Stimulated activated CD8-positive, alpha-beta memory T cell treated with anti-CD3 and anti-CD28 coated beads, Interleukin-4, amount 100 ng/mL, for 1 hour (primary cell): ENCODE measurements around the gene PLA2R1.
"Not testable (repeated sequence)": the region's sequence is repeated elsewhere in the genome, so short reads cannot be mapped to it uniquely, and the experiment has no call there.

Experiments used
- DNase-seq, 2 donors: peaks; one replicate each; pipeline ENCODE4 v3.0.0-alpha.2; 2020; ENCODE audit warnings: low read depth in 2 of 2, low spot score in 1 of 2

The PLA2R1 gene

DNA sequence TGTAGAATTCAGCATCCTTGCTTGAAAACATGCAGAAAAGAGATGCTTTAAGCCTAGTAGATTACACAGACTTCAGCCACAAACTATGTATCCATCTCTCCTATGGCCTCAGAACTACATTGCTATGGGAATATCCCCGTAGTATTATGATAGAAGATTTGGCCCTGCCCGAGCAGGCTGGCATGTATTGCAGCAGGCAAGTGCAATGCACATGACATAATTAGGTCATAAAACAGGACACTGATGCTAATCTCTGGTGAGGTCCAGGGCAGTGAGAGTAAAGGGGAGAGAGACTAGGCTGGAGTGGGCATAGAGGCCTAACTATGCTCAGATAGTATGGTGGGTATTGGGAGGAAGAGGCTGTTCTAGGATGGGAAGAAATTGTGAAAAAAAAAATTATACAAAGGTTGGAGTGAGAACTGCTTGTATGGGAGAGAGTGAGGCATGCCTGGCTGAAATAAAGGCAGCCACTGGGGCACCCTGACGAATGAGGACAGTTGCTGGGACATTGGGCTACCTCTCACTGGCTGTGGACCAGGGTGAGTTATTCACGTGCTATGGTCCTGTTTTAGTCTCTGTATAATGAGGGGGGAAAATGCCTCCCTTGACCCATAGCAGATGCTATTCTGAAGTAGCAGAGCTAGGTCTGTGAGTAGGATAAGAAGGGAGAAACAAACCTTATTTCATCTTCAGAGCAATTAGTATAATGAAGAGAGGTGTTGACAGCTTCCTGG lies 1.6 kb upstream of the PLA2R1 start:
- DNase-seq, result no peak

DNA sequence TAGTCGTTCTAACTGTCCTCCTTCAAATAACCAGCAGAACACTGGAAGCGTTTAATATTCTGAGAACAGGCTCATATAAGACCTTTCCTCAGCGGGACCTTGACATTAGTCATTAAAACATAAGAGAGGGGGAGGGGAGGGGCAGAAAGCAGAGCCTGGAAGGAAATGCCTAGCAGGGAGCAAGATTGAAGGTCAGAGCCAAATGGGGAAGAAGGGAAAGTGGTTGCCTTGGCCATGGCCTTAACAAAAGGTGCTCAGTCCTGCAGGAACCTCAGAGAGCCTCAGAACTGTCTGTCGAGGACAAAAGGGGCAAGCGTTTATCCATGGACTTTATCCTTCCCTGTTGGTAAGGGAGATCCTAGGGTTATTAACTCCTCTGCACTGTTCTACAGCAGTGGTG lies 856 bp upstream of the PLA2R1 start:
- no peak for DNase-seq

DNA sequence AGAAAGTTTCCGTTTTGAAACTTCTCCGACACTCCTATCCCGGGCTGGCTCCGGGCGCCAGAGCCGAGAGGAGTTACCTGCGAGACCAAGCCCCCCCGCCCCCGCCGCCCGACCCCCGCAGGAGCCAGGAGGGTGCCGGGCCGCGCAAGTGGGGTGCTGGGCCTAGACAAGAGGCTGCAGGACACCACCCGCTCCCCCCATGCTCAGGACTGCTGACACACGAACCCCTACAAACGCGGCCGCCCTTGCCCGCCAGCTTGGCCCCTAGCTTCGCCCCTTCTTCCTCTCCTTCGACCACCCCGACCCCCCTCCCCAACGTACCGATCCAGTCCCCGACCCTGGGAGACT lies 497 bp downstream of the PLA2R1 start:
- no peak for DNase-seq

- no peak for DNase-seq
Measured at GRCh38 chr2:160061533-160061932, 882 bp downstream of the PLA2R1 start.

DNA sequence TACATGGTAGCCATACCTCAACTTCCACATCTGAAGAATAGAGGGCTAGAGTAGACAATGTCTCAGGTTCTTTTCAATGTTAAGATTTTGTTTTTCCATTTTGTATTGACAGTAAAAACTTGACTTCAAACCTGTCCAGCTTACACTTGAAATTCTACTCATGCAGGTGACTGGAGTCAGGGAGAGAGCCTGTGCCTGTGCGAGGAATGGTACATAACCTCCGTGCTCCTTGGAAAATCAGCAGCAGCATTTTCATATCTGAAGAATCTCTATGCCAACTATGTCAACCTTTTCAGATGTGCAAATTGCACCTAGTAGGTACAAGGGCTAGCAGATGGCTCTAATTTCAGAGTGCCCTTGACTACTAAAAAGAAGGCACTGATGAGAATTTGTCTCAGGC lies 2.1 kb downstream of the PLA2R1 start:
- DNase-seq, result no peak

GRCh38 chr2:160057356-160057755 lies 5.1 kb downstream of the PLA2R1 start:
- no peak for DNase-seq

- DNase-seq, result no peak
Measured at GRCh38 chr2:160055726-160056108, 6.7 kb downstream of the PLA2R1 start.

- DNase-seq, result no peak
Measured at GRCh38 chr2:160054984-160055725, 7.3 kb downstream of the PLA2R1 start.

DNA sequence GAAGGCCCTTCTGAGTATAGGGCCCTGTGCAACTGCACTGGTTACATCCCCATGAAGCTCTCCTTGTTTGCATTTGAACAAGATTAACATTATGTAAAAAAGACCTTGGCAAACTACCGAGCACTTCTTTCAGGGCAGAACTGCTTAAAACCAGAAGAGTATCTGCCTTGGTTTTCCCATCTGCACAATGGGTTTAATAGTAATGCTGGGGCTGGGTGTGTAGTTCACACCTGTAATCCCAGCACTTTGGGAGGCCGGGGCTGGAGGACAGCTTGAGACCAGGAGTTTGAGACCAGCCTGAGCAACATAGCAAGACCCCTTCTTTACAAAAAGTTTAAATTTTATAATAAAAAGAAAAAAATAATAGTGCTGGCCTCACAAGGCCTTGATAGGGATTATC lies 8.5 kb downstream of the PLA2R1 start:
- DNase-seq, result no peak

GRCh38 chr2:160052531-160052930 lies 9.9 kb downstream of the PLA2R1 start:
- DNase-seq, result no peak

DNA sequence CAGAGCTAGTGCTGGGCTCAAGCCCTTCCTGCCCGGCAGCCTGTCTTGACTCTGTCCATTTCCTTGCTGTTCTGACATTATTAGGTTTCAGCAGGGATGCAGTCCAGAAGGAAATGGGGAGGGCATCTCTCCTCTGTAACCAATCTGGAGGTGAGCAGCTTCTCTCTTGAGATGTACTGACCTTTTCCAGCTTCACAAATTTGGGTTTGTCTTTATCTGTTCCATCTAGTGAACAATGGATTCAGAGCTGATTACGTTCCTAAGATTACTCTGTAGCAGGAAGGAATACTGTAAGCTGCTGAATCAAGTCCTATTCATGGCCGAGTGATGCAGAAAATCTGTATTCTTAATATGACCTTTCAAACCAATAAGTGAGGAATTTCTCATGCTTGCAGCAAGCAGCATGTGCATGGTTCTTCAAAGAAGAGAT lies 11.0 kb downstream of the PLA2R1 start:
- DNase-seq, result no peak

DNA sequence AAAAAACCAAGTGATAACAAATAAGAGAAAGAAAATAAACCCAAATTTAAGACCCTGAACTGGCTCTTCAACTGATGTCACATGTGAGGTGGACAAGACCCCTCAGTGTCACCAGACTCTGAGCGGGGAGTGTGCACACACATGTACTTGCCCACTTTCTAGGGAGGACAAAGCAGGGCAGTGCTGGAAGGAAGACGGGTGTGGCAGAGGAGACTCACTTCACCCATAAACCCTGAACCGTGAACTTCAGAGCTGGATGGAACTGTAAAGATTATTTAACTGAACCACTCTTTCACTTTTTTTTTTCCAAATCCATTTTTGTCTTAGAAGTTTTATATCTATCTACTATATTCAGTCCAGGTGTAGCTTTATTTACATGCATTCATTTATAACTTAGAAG lies 12.3 kb downstream of the PLA2R1 start:
- DNase-seq, result no peak

- no peak for DNase-seq
Measured at GRCh38 chr2:160045703-160046210, 16.7 kb downstream of the PLA2R1 start.

DNA sequence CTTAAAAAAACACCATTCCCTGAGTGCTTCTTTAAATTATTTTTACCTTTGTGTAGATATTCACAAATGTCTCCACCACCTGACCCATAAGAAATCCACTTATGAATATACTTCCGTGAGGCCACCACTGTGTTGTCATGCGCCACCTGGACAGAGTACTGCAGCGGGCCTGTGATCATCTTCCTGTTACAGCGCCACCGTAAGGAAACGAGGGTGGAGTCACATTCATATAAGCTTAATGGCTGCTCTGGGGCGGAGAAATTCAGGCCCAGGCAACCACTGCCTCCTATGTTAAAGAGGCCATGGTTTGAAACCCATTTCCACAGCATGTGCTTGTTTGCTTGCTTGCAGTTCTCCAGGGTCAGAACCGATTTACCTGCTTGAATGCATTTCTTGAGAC lies 17.7 kb downstream of the PLA2R1 start:
- DNase-seq, result no peak

DNA sequence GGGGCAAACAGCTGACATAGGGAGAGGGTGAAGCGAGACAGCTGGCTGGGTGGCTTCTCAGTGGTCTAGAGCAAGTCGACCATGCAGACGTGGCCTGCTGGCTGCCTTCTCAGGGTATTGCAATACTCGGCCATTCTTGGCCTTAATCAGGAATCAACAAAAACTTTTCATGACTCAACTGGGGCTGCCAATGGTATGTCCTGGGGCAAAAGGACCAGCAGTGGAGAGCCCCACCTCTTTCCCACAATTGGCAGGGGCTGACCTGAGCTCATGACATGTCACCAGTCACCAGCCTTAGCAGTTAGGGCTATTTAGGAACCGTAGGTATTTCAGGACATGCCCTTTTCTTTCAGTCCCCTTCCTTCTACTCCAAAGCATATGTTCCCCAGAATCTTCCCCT lies 19.1 kb downstream of the PLA2R1 start:
- DNase-seq, result no peak

- no peak for DNase-seq
Measured at GRCh38 chr2:160042054-160042453, 20.4 kb downstream of the PLA2R1 start.

DNA sequence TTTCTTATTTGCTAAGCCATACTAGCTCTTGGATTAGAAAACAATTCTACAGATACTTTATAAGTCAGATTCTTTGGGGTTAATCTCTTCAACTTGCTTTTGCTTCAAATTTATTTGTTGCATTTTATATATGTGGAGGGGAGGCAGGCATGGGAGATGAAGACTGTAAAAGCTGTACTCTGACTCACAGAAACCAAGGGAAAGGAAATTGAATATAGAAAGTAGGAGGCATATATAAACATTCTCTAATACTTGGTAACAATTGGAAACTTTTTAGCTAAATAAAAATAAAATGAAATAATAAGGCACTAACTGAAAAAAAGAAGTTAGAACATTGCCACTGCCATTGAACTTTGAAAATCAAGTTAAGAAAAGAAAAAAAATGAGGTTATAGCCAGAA lies 21.3 kb downstream of the PLA2R1 start:
- no peak for DNase-seq

- no peak for DNase-seq
Measured at GRCh38 chr2:160039166-160039903, 23.1 kb downstream of the PLA2R1 start.

DNA sequence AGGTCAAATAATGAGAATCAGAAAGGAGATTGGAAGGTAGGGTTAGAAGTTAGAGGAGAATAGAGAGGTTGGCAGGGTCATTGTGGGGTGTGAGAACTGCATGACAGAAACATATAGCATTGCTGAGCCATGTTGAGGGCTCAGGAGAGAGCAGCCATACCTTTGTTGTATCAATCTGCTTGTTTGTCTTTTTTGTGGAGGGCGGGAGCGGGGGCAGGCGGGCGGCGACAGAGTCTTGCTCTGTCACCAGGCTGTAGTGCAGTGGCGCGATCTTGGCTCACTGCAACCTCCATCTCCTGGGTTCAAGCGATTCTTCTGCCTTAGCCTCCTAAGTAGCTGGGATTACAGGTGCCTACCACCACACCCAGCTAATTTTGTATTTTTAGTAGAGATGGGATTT lies 23.8 kb downstream of the PLA2R1 start:
- DNase-seq, result not testable (repeated sequence)

GRCh38 chr2:160036736-160037135 lies 25.7 kb downstream of the PLA2R1 start:
- DNase-seq, result no peak

- DNase-seq, result no peak
Measured at GRCh38 chr2:160035125-160035524, 27.3 kb downstream of the PLA2R1 start.

- DNase-seq, result no peak
Measured at GRCh38 chr2:160034396-160034795, 28.0 kb downstream of the PLA2R1 start.
